NCI-H2107 (cell line): ENCODE results near the gene NDUFS8.

Experiments
- DNase-seq: peaks from one replicate; lab custom pipeline; 2025; lab: John Stamatoyannopoulos, UW

Gene NDUFS8

GRCh38 chr11:68049509-68050370 lies 19.3 kb downstream of the NDUFS8 start:
- no peak for DNase-seq

GRCh38 chr11:68050371-68050841 lies 19.9 kb downstream of the NDUFS8 start:
- DNase-seq = no peak

GRCh38 chr11:68051191-68052136 lies 21.0 kb downstream of the NDUFS8 start:
- DNase-seq = no peak

GRCh38 chr11:68052137-68052873 lies 21.8 kb downstream of the NDUFS8 start:
- DNase-seq = no peak

- DNase-seq = no peak
These were observed 22.6 kb downstream of the NDUFS8 start for GRCh38 chr11:68053117-68053516.

- no peak for DNase-seq
These were observed 23.7 kb downstream of the NDUFS8 start for GRCh38 chr11:68053981-68054812.

GRCh38 chr11:68056317-68057285 lies 26.1 kb downstream of the NDUFS8 start:
- no peak for DNase-seq

- DNase-seq = no peak
These were observed 27.3 kb downstream of the NDUFS8 start for GRCh38 chr11:68057807-68058206.

GRCh38 chr11:68061508-68061907 lies 31.0 kb downstream of the NDUFS8 start:
- DNase-seq = no peak

GRCh38 chr11:68064926-68065325 lies 34.4 kb downstream of the NDUFS8 start:
- DNase-seq = no peak

GRCh38 chr11:68065841-68066240 lies 35.4 kb downstream of the NDUFS8 start:
- DNase-seq = no peak

- no peak for DNase-seq
These were observed 36.3 kb downstream of the NDUFS8 start for GRCh38 chr11:68066742-68067141.

GRCh38 chr11:68067991-68068390 lies 37.5 kb downstream of the NDUFS8 start:
- DNase-seq = no peak

GRCh38 chr11:68071281-68072048 lies 41.0 kb downstream of the NDUFS8 start:
- DNase-seq = no peak

GRCh38 chr11:68074584-68075352 lies 44.3 kb downstream of the NDUFS8 start:
- no peak for DNase-seq

GRCh38 chr11:68076371-68077042 lies 46.0 kb downstream of the NDUFS8 start:
- no peak for DNase-seq
